ENCODE data around the gene PHF23.

The PHF23 gene
- 22.9 reads per million, percentile 50 among the genes with 10 or more reads in this experiment for total RNA-seq

GRCh38 chr17:7239091-7240027 is at the start of gene PHF23:
Gene PHF23, minus strand, starts transcription at chr17:7239457. Its CDS starts 178 bp downstream, at chr17:7239279.
- peak; percentile 93 for DNase-seq

- DNase-seq, result no peak
These were observed 46.4 kb upstream of the PHF23 start for GRCh38 chr17:7285679-7286078.

- DNase-seq, result no peak
These were observed 45.7 kb upstream of the PHF23 start for GRCh38 chr17:7284911-7285310.

GRCh38 chr17:7283471-7284216 is 44.4 kb upstream of the PHF23 start:
- no peak for DNase-seq

GRCh38 chr17:7282752-7283321 is 43.6 kb upstream of the PHF23 start:
- DNase-seq, result no peak

- DNase-seq, result no peak
These were observed 42.9 kb upstream of the PHF23 start for GRCh38 chr17:7281953-7282751.

- peak; percentile 64 for DNase-seq
These were observed 42.1 kb upstream of the PHF23 start, which contains the start of gene SLC2A4 for GRCh38 chr17:7281074-7281952. Gene SLC2A4, plus strand, starts transcription at chr17:7281718. Its CDS starts 217 bp downstream, at chr17:7281935.

- DNase-seq, result peak; percentile 74
These were observed 41.3 kb upstream of the PHF23 start for GRCh38 chr17:7280519-7281073.

- DNase-seq, result no peak
These were observed 40.2 kb upstream of the PHF23 start for GRCh38 chr17:7279448-7279847.

GRCh38 chr17:7266784-7267183 is 27.5 kb upstream of the PHF23 start:
- DNase-seq, result no peak

GRCh38 chr17:7263801-7264078 is 24.5 kb upstream of the PHF23 start:
- no peak for DNase-seq

- no peak for DNase-seq
These were observed 23.9 kb upstream of the PHF23 start for GRCh38 chr17:7262935-7263800.

GRCh38 chr17:7262192-7262934 is 23.1 kb upstream of the PHF23 start, which contains the start of gene CLDN7:
Gene CLDN7, minus strand, starts transcription at chr17:7262478. Its CDS starts 435 bp downstream, at chr17:7262043.
- no peak for DNase-seq

GRCh38 chr17:7261379-7262191 is 22.3 kb upstream of the PHF23 start:
- DNase-seq, result no peak

GRCh38 chr17:7260651-7261378 is 21.6 kb upstream of the PHF23 start:
- no peak for DNase-seq

GRCh38 chr17:7260151-7260550 is 20.9 kb upstream of the PHF23 start:
- no peak for DNase-seq

GRCh38 chr17:7259555-7259889 is 20.3 kb upstream of the PHF23 start:
- no peak for DNase-seq

Measured in effector CD4-positive, alpha-beta T cell (primary cell).